ENCODE data around the gene RIC1.

DNA sequence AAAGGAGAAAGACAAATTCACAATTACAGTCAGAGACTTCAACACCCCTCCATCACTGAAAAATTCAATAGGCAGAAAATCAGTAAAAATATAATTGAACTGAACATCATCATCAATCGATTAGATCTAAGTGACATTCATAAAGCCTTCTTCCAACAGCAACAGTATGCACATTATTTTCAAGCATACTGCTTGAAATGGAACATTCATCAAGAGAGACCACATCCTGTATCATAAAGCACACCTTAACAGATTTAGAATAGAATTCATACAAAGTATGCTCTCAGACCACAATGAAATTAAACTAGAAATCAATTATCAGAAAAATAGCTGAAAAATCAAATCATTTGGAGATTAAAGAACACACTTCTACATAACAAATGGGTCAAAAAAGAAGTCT, 164.9 kb downstream of the RIC1 start:
- no peak for TF ChIP-seq RFX5 (IDR thresholded peaks at IDR 0.05; ENCODE audit: low read depth, low read length)
- TF ChIP-seq, protein P1, sequence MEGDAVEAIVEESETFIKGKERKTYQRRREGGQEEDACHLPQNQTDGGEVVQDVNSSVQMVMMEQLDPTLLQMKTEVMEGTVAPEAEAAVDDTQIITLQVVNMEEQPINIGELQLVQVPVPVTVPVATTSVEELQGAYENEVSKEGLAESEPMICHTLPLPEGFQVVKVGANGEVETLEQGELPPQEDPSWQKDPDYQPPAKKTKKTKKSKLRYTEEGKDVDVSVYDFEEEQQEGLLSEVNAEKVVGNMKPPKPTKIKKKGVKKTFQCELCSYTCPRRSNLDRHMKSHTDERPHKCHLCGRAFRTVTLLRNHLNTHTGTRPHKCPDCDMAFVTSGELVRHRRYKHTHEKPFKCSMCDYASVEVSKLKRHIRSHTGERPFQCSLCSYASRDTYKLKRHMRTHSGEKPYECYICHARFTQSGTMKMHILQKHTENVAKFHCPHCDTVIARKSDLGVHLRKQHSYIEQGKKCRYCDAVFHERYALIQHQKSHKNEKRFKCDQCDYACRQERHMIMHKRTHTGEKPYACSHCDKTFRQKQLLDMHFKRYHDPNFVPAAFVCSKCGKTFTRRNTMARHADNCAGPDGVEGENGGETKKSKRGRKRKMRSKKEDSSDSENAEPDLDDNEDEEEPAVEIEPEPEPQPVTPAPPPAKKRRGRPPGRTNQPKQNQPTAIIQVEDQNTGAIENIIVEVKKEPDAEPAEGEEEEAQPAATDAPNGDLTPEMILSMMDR (conservative IDR thresholded peaks at IDR 0.05; ENCODE audit: low read depth, low read length), result no peak
- TF ChIP-seq POLR2A (IDR thresholded peaks at IDR 0.05; ENCODE audit: low read depth, low read length), result no peak
- TF ChIP-seq, protein P2, sequence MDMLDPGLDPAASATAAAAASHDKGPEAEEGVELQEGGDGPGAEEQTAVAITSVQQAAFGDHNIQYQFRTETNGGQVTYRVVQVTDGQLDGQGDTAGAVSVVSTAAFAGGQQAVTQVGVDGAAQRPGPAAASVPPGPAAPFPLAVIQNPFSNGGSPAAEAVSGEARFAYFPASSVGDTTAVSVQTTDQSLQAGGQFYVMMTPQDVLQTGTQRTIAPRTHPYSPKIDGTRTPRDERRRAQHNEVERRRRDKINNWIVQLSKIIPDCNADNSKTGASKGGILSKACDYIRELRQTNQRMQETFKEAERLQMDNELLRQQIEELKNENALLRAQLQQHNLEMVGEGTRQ (IDR thresholded peaks at IDR 0.05; ENCODE audit: low read depth, low read length), result no peak
- no peak for TF ChIP-seq SMC3 (IDR thresholded peaks at IDR 0.05; ENCODE audit: low read depth, low read length)
- no peak for TF ChIP-seq FOS (IDR thresholded peaks at IDR 0.05; ENCODE audit: low read depth, low read length)
- no peak for TF ChIP-seq CEBPB (IDR thresholded peaks at IDR 0.05; ENCODE audit: low read depth, low read length)
- no peak for TF ChIP-seq BHLHE40 (IDR thresholded peaks at IDR 0.05; ENCODE audit: low read depth, low read length)
